IPS-11a (cell line): ENCODE data around the gene SFXN1.
"Not testable (repeated sequence)": the region's sequence is repeated elsewhere in the genome, so short reads cannot be mapped to it uniquely, and the experiment has no call there.

ENCODE experiments used
- H3K4me3 ChIP-seq: one replicate; pipeline ENCODE4 v1.5.1; 2013; ENCODE audit warnings: low read depth, low read length, control low read depth

SFXN1 gene, protein sequence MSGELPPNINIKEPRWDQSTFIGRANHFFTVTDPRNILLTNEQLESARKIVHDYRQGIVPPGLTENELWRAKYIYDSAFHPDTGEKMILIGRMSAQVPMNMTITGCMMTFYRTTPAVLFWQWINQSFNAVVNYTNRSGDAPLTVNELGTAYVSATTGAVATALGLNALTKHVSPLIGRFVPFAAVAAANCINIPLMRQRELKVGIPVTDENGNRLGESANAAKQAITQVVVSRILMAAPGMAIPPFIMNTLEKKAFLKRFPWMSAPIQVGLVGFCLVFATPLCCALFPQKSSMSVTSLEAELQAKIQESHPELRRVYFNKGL

DNA sequence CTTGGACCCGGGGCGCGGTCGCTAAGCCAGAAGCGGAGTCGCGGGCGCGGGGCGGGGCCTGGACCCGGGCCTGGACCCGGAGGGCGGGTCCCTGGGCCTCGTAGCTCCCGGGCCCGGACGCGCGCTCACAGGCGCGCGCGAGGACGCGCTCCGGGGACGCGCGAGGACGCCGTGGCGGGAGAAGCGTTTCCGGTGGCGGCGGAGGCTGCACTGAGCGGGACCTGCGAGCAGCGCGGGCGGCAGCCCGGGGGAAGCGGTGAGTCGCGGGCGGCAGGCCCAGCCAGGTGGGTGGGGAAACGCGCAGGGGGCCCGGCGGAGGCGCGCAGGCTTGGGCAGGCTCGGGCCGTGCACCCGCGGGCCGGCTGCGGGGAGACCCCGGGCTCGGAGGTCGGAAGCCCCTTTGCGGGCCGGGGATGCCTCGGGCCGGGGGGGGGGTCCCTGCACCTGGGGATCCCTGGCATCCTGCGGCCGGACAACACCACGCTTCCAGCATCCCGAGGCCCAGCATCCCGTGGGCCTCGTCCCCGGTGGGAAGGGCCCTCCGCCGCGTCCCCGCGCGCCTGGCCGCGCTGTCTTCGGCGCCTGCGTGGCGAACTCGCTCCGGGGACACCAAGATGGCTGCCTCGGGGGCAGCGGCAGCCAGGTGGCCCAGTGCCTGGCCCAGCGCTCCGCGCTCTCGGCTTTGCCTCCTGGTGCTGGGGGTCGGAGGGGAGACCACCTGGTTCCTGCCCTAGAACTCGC lies at the start of gene SFXN1:
Gene SFXN1 (plus strand): TSS at position 177 of the 741 bp plus-strand sequence. CDS start 13,544 bp downstream, outside the sequence.
- H3K4me3 ChIP-seq: peak within 1 kb of the TSS; percentile 87

DNA sequence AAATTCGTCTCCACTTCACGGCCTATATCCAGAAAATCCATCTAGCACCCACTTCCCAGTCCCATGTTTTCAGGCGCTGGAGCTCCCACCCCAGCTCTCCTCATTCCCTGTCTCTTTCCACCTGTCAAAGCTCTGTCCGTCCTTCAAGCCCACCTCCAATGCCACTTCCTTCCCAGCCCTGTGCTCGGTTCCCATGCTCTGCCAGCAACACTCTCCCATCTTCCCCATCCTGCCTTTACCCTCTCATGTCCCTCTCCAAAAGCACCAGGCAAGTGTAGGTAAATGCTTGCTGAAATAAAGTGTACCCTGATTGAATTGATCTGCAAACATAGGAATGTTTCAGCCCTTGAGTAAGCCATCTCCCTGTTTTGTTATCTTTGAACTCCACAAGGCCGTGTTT lies 43.6 kb upstream of the SFXN1 start:
- no peak overlapping the region for H3K4me3 ChIP-seq

DNA sequence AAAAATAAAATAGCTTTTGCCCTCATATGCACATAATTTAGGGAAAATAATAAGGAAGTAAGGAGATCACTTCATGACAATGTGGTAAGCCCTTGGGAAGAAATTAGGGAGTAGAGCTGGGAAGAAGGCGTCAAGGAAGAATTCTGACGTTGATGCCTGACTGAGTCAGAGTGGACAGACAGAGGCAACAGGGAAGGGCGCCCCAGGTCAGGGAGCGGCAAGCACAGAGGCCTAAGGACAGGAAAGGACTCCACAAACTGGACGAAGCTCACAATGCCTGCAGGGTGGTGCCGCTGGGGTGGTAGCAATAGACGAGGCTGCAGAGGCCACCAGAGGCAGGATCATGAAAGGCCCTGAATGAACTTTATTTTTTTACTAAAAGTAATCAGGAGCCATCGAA lies 42.0 kb upstream of the SFXN1 start:
- H3K4me3 ChIP-seq: no peak overlapping the region

DNA sequence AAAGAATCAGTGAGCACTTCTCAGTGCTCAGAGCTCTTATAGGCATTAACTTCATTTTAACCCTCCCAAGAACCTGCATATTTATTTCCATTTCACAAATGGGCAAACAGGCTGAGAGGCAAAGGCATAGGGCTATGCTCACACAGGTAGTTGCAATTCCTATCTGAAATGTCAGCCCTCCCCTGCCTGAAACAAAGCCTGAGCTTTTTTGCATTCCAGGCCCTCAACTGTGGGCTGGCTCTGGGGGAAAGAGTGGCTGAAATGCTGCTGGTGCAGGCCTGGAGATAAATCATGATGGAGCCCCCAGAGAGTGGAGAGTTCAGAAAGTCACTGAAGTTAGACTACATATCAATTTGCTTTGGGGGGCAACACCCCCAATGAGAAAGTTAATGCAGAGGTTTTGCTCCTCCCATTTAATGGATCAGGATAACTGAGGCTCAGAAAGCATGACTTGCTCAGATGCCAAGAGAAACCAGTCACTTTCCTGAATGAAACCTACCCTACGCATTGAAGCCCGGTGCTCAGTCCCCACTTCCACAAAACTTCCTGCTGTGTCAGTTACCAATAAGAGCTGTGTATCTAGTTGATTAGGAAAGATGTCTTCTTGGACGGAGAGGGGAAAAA lies 40.0 kb upstream of the SFXN1 start:
- H3K4me3 ChIP-seq: no peak overlapping the region

DNA sequence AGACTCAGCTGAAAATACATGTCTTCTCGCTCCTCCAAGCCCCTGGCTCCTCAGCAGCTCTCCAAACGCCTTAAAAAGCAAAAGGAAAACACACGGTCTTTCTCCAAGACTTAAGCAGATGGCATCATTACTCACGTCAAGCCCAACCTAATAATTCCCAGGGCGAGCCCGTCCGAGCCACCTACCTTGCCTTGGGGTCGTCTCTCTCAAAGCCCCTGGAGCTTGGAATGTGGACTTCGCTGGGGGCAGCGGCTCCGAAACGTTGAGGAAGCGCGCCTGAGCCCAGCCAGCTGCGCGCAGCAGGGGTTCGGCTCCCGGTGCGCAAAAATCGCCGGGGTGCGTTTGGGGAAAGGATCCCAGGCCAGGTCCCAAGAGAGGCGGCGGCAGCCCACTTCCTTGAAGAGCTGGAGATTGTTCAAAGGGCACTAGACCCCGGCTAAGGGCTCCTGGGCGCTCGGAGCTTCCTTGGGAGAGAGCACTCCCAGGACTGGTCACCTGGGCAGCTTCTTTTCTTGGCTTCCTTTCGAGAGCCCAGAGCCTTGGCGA lies 34.8 kb upstream of the SFXN1 start:
- H3K4me3 ChIP-seq: peak overlapping the region; percentile 25

DNA sequence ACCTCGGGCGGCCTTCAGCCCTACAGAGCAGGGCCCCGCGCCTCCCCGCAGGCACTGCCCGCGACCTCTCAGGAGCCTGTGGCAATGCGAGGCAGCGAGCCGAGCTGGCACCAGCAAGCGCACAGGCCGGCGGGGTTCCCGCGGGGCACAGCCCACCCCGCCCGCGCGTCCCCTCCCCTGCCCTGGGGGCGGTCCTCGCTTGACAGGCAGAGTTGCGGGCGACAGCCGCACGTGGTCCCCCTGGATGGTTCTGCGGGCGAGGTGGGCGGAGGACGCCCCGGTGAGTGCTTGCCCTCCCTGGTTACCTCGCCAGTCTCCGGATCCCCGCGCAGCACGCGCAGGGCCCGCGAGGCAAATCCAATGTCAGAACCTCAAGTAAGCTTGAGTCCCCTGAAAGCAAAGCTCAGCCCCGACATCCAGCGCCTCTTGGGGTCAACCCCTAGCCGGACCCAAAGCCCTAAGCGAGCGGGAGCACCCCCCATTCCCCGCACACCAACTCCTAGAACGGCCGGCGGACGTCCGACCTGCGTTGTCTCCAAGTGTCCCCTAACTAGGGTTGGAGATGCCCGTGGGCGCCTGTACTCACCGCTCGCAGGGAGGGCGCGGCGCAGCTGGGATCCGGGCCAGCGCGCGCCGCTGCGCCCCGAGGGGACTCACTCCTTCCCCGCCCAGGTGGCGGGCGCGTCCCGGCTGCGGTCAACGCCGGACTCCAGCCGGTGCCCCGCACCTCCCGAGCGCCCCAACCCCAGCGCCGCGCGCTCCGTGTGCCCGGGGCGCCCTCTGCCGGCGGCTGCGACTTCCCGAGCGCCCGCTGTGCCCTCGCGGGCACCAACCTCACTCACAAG lies 34.1 kb upstream of the SFXN1 start, which contains the start of gene DRD1:
Gene DRD1 (minus strand): TSS at position 123 of the 845 bp plus-strand sequence. CDS start 1,083 bp downstream, outside the sequence.
- H3K4me3 ChIP-seq: peak within 1 kb of the TSS; percentile 25

DNA sequence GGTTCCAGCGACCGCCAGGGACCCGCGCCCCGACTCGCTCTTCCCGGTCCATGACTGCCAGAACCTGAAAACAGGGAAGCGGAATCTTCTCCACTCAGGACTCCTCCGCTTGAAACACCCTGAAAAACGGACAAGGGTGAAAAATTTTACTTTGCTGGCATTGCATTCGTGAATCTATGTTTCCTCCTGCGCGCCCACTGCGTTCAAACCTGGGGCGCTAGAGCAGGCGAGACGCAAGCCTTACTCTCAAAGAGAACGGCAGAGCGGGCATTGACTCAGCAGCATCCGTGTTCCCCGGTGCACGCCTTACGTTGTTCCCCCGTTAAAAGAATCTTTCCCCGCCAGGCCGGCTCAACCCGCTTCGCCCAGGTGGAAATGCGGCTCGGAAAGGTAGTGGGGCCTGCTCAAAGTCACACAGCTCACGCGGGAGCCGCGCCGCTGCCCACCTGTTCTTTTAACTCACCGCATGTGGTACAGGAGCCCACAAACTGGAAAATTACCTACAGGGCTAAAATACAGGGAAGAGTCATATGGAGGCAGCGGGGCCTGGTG lies 33.4 kb upstream of the SFXN1 start:
- H3K4me3 ChIP-seq: no peak overlapping the region

DNA sequence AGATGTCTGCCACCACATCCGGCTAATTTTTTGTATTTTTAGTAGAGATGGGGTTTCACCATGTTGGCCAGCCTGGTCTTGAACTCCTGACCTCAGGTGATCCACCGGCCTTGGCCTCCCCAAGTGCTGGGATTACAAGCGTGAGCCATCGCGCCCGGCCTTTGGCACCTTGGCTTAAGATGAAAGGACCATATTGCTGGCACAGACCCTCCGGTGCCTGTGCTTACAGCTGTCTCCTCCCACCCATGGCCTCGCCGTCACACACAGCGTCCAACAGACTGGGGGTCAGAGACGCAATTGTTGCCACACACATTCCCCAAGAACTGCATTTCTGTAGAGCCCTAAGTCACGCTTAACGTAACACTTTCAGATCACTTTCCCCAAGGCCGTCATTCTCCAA lies 32.0 kb upstream of the SFXN1 start:
- not testable (repeated sequence) for H3K4me3 ChIP-seq

DNA sequence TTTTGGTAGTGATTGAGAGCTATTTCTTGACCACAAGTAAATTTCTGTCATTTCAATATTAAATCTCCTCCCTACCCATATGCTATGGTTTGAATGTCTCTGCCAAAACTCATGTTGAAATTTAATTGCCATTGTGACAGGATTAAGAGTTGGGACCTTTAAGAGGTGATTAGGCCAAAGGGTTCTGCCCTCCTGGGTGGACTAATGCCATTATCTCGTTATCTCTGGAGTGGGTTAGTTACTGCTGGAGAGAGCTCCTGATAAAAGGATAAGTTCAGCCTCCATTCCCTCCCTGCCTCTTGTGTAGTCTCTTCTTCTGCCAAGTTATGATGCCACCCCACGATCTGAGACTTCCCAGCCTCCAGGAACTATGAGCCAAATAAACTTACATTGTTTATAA lies 30.8 kb upstream of the SFXN1 start:
- H3K4me3 ChIP-seq: no peak overlapping the region

DNA sequence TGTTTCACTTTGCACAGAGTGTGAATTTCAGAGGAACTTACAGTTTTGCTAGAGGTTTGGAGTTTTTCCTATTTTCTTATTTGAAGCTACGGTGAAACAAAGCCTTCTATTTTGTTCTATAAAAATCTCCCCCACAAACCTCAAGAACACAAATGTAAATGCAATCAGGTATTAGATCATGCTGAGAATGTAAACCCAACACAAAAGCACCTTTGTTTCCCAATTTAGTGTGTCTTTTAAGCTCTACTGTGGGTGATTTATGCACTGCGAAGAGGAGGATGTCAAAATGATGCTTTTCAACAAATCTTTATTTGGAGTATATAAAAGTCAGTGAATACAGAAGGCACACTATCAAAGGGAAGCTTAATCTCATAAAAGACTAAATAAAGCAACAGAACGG lies 30.1 kb upstream of the SFXN1 start:
- H3K4me3 ChIP-seq: no peak overlapping the region

DNA sequence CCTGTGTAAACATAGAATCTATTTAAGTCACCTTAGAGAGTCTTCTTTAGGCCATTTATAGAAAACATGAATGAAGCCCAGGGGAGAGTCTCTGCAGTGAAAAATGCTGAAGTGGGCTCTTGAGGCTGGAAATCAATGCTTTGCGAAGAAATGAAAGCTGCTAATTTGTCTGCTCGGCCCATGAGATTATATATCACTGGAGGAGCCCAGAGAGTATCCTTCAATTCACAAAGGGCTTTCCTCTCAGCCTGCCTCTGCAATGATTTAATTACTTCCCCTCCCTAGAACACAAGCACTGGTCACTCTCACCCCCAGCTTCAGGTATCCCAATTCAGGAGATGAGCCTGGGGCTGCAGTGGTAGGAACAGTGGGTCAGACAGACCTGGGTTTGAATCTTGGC lies 26.2 kb upstream of the SFXN1 start:
- no peak overlapping the region for H3K4me3 ChIP-seq

DNA sequence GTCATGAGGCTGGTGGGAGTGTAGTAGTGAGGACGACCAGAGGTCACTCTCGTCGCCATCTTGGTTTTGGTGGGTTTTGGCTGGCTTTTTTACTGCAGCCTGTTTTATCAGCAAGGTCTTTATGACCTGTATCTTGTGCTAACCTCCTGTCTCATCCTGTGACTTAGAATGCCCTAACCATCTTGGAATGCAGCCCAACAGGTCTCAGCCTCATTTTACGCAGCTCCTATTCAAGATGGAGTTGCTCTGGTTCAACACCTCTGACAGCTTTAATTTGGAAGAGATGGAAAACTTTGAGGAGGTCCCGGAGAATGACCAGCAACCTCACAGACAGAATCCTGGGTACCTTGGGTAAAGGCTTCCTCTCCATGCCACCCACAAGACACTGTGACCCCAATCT lies 24.0 kb upstream of the SFXN1 start:
- H3K4me3 ChIP-seq: not testable (repeated sequence)

DNA sequence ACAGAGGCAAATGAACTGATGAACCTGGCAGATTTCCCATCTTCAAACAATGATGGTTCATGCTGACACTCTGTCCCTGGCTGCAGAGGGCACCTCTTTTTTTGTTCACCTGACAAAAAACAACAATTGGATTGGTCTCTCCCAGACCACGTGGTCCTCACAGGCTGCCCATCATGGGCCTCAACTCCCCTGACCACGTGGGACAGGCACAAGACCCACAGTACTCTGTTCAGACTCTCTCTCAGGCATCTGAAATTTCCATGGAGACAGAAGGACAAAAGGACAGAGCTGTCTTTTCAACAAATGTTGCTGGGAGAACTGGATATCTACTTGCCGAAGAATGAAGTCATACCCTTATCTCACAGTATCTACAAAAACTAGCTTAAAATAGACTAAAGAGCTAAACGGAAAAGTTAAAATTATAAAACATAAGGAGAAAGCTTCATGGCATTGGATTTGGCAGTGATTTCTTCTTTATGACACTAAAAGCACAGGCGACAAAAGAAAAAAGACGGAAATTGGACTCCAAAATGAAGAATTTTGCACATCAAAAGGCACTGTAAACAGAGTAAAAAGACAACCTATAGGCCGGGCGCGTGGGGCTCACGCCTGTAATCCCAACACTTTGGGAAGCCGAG lies 22.1 kb upstream of the SFXN1 start:
- no peak overlapping the region for H3K4me3 ChIP-seq

DNA sequence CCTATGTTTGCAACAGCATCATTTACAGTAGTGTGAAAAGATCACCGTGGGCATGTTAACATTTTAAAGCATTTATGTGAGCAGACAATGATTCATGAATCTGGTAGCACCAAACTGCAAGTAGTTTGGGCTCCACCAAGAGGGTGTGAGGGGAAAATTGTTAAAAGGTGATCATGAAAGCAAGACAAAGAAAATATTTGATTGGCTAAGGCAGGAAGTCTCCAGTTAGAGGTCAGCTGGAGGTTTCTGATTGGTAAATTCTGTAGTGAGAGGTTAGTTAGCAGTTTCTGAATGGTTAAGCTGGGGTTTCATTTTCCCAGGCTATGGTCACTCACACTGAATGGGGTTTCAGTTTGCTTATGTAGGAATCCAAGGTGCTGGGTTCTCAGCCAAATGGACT lies 20.9 kb upstream of the SFXN1 start:
- H3K4me3 ChIP-seq: no peak overlapping the region

DNA sequence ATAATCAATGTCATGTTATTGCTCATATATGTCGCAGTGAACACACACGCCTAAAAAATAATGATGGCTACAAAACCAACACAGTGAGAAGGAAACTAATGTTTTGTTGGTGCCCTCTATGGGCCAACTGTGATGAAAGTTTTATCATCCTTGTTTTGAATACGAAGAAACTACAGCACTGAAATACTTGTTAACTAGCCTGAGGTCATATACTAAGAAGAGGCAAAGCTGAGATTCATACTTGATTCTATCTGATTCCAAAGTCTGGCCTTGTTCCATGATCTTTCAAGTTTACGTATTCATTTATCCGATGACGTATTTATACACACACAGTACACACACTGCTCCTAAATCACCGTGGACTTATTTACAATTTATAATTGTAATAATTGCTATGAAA lies 18.2 kb upstream of the SFXN1 start:
- no peak overlapping the region for H3K4me3 ChIP-seq

DNA sequence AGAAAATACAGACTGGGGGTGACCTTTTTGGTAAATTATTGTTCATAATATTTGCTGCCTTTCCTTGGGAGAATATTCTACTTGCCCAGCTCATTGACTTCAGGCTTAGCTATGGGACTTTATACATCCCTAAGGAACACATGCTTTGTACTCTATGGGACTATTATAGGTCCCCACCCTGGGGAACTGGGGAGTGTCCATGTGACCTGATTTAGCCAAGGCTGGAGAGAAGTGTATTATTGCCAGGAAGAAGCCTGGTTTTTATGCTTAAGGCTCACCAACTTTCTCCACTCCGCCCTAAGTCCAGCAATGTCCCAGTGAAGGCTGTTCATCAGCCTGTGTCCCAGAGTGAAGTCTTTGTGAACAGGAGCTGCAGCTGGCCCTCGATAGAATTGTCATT lies 17.8 kb upstream of the SFXN1 start:
- H3K4me3 ChIP-seq: no peak overlapping the region

DNA sequence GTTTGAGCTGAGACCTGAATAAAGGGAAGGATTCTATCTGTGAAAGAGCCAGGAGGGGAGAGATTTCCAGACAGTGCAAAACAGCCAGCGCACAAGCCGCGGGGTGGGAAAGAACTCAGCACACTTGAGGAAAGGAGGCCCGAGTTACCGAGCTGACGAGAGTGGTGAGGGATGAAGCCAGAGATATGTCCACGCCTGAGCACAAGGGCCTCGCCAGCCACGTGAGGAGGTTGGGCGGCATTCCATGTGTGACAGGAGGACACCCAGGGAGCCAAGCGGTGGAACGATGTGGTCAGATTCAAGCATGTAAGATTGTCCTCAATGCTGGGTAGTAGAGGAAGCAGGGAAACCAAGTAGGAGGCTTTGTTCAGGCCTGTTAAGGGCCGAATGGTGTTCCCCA lies 17.0 kb upstream of the SFXN1 start:
- H3K4me3 ChIP-seq: no peak overlapping the region

DNA sequence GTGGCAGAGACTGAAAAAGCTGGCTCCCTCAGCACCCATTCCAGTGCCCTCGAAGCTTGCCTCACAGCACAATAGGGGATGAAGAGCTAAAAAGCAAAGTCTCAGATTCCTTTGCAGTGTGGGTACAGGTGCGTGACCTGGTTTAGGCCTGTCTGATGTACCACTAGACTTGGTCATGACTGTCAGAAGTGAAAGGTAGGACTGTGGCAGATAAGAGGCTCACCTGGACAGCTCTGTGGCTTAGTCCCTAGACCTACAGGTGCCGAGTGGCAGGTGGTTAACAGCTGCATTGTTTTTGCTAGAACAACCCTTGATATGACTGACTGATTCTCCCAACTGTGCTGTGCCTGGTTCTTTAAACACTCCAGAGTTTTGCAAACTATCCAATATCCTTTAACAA lies 14.7 kb upstream of the SFXN1 start:
- H3K4me3 ChIP-seq: no peak overlapping the region

DNA sequence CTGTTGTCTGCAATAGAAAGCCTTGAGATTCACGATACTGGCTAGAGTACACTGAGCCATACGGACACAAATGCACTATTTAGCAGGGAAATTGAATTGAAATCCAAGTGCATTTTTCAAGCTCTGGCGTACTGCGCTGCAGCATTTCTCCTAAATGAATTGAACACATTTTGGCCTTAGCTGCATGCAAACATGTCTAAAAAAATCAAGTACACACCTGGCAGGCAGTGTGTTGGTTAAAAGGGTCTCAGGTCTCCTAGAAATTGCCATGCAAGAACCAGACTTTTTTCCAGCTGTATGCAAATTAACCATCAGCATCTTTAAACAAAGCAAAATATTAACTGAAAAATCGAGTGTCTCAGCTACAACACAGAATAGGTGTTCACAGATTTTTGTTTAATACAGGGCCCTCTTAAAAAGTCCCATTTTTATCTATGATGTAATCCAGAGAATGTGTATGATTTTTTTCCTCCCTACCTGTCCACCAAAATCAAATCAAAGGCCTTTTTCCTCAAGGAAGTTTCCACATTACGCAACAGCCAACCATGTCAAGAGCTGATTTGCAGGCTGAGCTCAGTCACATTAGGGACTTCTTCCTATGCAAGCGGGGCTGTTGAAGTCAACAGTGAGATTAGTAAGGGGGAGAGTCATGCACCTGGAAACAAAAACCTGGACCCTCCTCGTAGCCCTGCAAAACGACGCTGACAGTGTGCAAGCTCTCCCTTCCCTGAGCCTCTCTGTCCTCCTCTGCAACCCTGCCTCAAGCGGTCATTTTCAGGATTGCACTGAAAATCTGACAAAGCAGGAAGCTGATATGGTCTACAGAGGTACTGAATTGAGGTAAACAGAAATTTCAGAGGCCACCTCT lies 14.1 kb upstream of the SFXN1 start:
- H3K4me3 ChIP-seq: no peak overlapping the region
